Trophoblast cell (in vitro differentiated cells and primary cell): ENCODE results near the gene RBM19.

Experiments
- DNase-seq, 2 donors: peaks; one replicate each; pipeline ENCODE4 v3.0.0-alpha.2; 2016
- H2AFZ ChIP-seq: 2 replicates; pipeline ENCODE4 v1.6.1; 2013; ENCODE audit warnings: low read length, moderate library complexity, mild to moderate bottlenecking; ENCODE audit not compliant: insufficient read depth, poor library complexity
- H2AK5ac ChIP-seq: 2 replicates; pipeline ENCODE4 v1.6.1; 2013; ENCODE audit warnings: mild to moderate bottlenecking, low read length
- H2BK120ac ChIP-seq: 2 replicates; pipeline ENCODE4 v1.6.1; 2013; ENCODE audit warnings: low read length, mild to moderate bottlenecking, moderate library complexity; ENCODE audit not compliant: insufficient read depth, poor library complexity
- H2BK12ac ChIP-seq: 2 replicates; pipeline ENCODE4 v1.6.1; 2013; ENCODE audit warnings: mild to moderate bottlenecking, low read length, moderate library complexity
- H2BK5ac ChIP-seq: 2 replicates; pipeline ENCODE4 v1.6.1; 2013; ENCODE audit warnings: low read length, low read depth, moderate library complexity, mild to moderate bottlenecking; ENCODE audit not compliant: poor library complexity
- H3K14ac ChIP-seq: 2 replicates; pipeline ENCODE4 v1.6.1; 2013; ENCODE audit warnings: mild to moderate bottlenecking, low read length
- H3K18ac ChIP-seq: 2 replicates; pipeline ENCODE4 v1.6.1; 2013; ENCODE audit warnings: mild to moderate bottlenecking, low read length
- H3K23ac ChIP-seq: 2 replicates; pipeline ENCODE4 v1.6.1; 2013; ENCODE audit warnings: low read length
- H3K27ac ChIP-seq: 2 replicates; pipeline ENCODE4 v1.5.1; 2013; ENCODE audit warnings: low read depth, mild to moderate bottlenecking, inconsistent platforms, low read length, moderate library complexity
- H3K27me3 ChIP-seq: 2 replicates; pipeline ENCODE4 v1.6.1; 2013; ENCODE audit warnings: inconsistent platforms, mild to moderate bottlenecking, low read length, moderate library complexity; ENCODE audit not compliant: insufficient read depth
- H3K36me3 ChIP-seq, 2 experiments: 1 replicate in 1 of 2; 2 replicates in 1 of 2; pipeline ENCODE4 v1.6.1; 2013; ENCODE audit warnings: low read length in 2 of 2, mild to moderate bottlenecking in 2 of 2, moderate library complexity in 1 of 2; ENCODE audit not compliant: insufficient read depth in 2 of 2, control insufficient read depth in 1 of 2
- H3K4ac ChIP-seq: 2 replicates; pipeline ENCODE4 v1.6.1; 2013; ENCODE audit warnings: low read depth, mild to moderate bottlenecking, low read length, moderate library complexity
- H3K4me1 ChIP-seq, 2 experiments: 1 replicate in 1 of 2; 2 replicates in 1 of 2; pipeline ENCODE4 v1.6.1; 2013; ENCODE audit warnings: low read length in 2 of 2, mild to moderate bottlenecking in 2 of 2, moderate library complexity in 1 of 2; ENCODE audit not compliant: insufficient read depth in 2 of 2, control insufficient read depth in 1 of 2
- H3K4me2 ChIP-seq: 2 replicates; pipeline ENCODE4 v1.6.1; 2013; ENCODE audit warnings: inconsistent platforms, mild to moderate bottlenecking, low read length, moderate library complexity
- H3K4me3 ChIP-seq: 2 replicates; pipeline ENCODE4 v1.5.1; 2013; ENCODE audit warnings: mild to moderate bottlenecking, low read depth, low read length, inconsistent platforms
- H3K79me1 ChIP-seq: one replicate; pipeline ENCODE4 v1.6.1; 2013; ENCODE audit warnings: low read length
- H3K79me2 ChIP-seq: 2 replicates; pipeline ENCODE4 v1.6.1; 2013; ENCODE audit warnings: low read length, mild to moderate bottlenecking; ENCODE audit not compliant: control insufficient read depth, insufficient read depth, poor library complexity
- H3K9ac ChIP-seq: 2 replicates; pipeline ENCODE4 v1.6.1; 2013; ENCODE audit warnings: mild to moderate bottlenecking, low read length
- H3K9me3 ChIP-seq: 2 replicates; pipeline ENCODE4 v1.6.1; 2013; ENCODE audit warnings: low read depth, mild to moderate bottlenecking, control low read depth, inconsistent platforms, low read length; ENCODE audit not compliant: insufficient read depth
- H4K12ac ChIP-seq: 2 replicates; pipeline ENCODE4 v1.6.1; 2013; ENCODE audit warnings: low read depth, mild to moderate bottlenecking, low read length, moderate library complexity
- H4K8ac ChIP-seq: 2 replicates; pipeline ENCODE4 v1.6.1; 2013; ENCODE audit warnings: low read depth, mild to moderate bottlenecking, low read length, moderate library complexity
- H4K91ac ChIP-seq: one replicate; pipeline ENCODE4 v1.6.1; 2013; ENCODE audit warnings: low read depth, mild to moderate bottlenecking, low read length, moderate library complexity
- WGBS: extraction: QIAGEN DNeasy Blood & Tissue Kit; methylation state at CpG from one replicate; pipeline ENCODE4 v1.1.7; 2013; ENCODE audit warnings: missing lambda C conversion rate; ENCODE audit not compliant: insufficient read length, insufficient coverage; ENCODE audit errors: extremely low coverage; 5-methylcytosine and 5-hydroxymethylcytosine counted together

RBM19 gene

GRCh38 chr12:113935459-113935858 lies 30.7 kb downstream of the RBM19 start:
- H3K79me2 ChIP-seq: no peaks in the 10 kb centered on the region
- no peak overlapping the region for H3K4me3 ChIP-seq
- H2BK5ac ChIP-seq: no peak overlapping the region
- no peak overlapping the region for H3K23ac ChIP-seq
- no peak overlapping the region for H4K12ac ChIP-seq
- no peaks in the 10 kb centered on the region for H3K27me3 ChIP-seq
- H2BK12ac ChIP-seq: no peak overlapping the region
- H3K4me2 ChIP-seq: no peak overlapping the region
- no peak overlapping the region for H3K4ac ChIP-seq
- no peak overlapping the region for H3K27ac ChIP-seq
- H3K18ac ChIP-seq: no peak overlapping the region
- no peak for DNase-seq
- H3K9ac ChIP-seq: no peak overlapping the region
- no peak overlapping the region for H2AK5ac ChIP-seq
- peaks cover 3% of the 10 kb centered on the region for H3K9me3 ChIP-seq
- H3K4me1 ChIP-seq: no peaks in the 10 kb centered on the region
- H3K79me1 ChIP-seq: no peaks in the 10 kb centered on the region
- no CpG with 5 or more reads among the region's 6 CpGs for WGBS
- no peak overlapping the region for H2BK120ac ChIP-seq
- no peak overlapping the region for H4K8ac ChIP-seq
- H2AFZ ChIP-seq: no peak overlapping the region
- H4K91ac ChIP-seq: no peak overlapping the region
- peaks cover 22 to 42% of the 10 kb centered on the region in 2 experiments for H3K36me3 ChIP-seq
- no peak overlapping the region for H3K14ac ChIP-seq

GRCh38 chr12:113934946-113935345 lies 31.2 kb downstream of the RBM19 start:
- Histone ChIP-seq H3K4me3 (no peak overlapping the region), H4K91ac (no peak overlapping the region), H3K27me3 (no peaks in the 10 kb centered on the region), H3K9me3 (peaks cover 4% of the 10 kb centered on the region), H2BK12ac (no peak overlapping the region), H3K4me2 (no peak overlapping the region), H4K8ac (no peak overlapping the region), H3K9ac (no peak overlapping the region), H3K18ac (no peak overlapping the region), H2BK5ac (no peak overlapping the region), H2AFZ (no peak overlapping the region), H3K4me1 (no peaks in the 10 kb centered on the region), H2AK5ac (no peak overlapping the region), H3K36me3 (peaks cover 17 to 42% of the 10 kb centered on the region in 2 experiments), H3K14ac (no peak overlapping the region), H3K27ac (no peak overlapping the region), H3K4ac (no peak overlapping the region), H3K79me1 (no peaks in the 10 kb centered on the region), H3K79me2 (no peaks in the 10 kb centered on the region), H3K23ac (no peak overlapping the region), H2BK120ac (no peak overlapping the region), H4K12ac (no peak overlapping the region)
- DNase-seq: no peak
- WGBS: no CpG with 5 or more reads among the region's 9 CpGs

GRCh38 chr12:113934060-113934814 lies 31.9 kb downstream of the RBM19 start:
- no peak overlapping the region for H2BK12ac ChIP-seq

GRCh38 chr12:113933201-113933786 lies 32.8 kb downstream of the RBM19 start:
- WGBS: no CpG with 5 or more reads among the region's 18 CpGs
- no peaks in the 10 kb centered on the region for H3K4me1 ChIP-seq
- no peak overlapping the region for H3K27ac ChIP-seq
- no peak for DNase-seq
- no peak overlapping the region for H4K91ac ChIP-seq
- no peak overlapping the region for H3K9ac ChIP-seq
- H2BK5ac ChIP-seq: no peak overlapping the region
- H4K8ac ChIP-seq: no peak overlapping the region
- no peaks in the 10 kb centered on the region for H3K79me2 ChIP-seq
- no peak overlapping the region for H4K12ac ChIP-seq
- no peak overlapping the region for H2AFZ ChIP-seq
- peaks cover 4% of the 10 kb centered on the region for H3K9me3 ChIP-seq
- peaks cover 14 to 36% of the 10 kb centered on the region in 2 experiments for H3K36me3 ChIP-seq
- no peak overlapping the region for H3K23ac ChIP-seq
- no peaks in the 10 kb centered on the region for H3K27me3 ChIP-seq
- H3K4me2 ChIP-seq: no peak overlapping the region
- H3K4me3 ChIP-seq: no peak overlapping the region
- H3K79me1 ChIP-seq: no peaks in the 10 kb centered on the region
- no peak overlapping the region for H2AK5ac ChIP-seq
- no peak overlapping the region for H3K14ac ChIP-seq
- no peak overlapping the region for H3K18ac ChIP-seq
- H2BK12ac ChIP-seq: no peak overlapping the region
- H2BK120ac ChIP-seq: no peak overlapping the region
- H3K4ac ChIP-seq: no peak overlapping the region

More at GRCh38 chr12:113934060-113934814, 31.9 kb downstream of the RBM19 start:
- Histone ChIP-seq H3K4me3 (no peak overlapping the region), H3K27me3 (no peaks in the 10 kb centered on the region), H4K12ac (no peak overlapping the region), H3K23ac (no peak overlapping the region), H3K4ac (no peak overlapping the region), H3K18ac (no peak overlapping the region), H4K8ac (no peak overlapping the region), H3K27ac (no peak overlapping the region), H3K36me3 (peaks cover 14 to 38% of the 10 kb centered on the region in 2 experiments), H3K9me3 (peaks cover 4% of the 10 kb centered on the region), H3K4me1 (no peaks in the 10 kb centered on the region), H2AFZ (no peak overlapping the region), H4K91ac (no peak overlapping the region), H2BK120ac (no peak overlapping the region), H3K9ac (no peak overlapping the region), H2BK5ac (no peak overlapping the region), H2AK5ac (no peak overlapping the region), H3K4me2 (no peak overlapping the region), H3K79me2 (no peaks in the 10 kb centered on the region), H3K79me1 (no peaks in the 10 kb centered on the region), H3K14ac (no peak overlapping the region)
- no CpG with 5 or more reads among the region's 14 CpGs for WGBS
- DNase-seq: no peak
